Kidney glomerular epithelial cell (primary cell): ENCODE data around the gene ATP9A.
"Not testable (repeated sequence)": the region's sequence is repeated elsewhere in the genome, so short reads cannot be mapped to it uniquely, and the experiment has no call there.

Source experiments
- DNase-seq: peaks from one replicate; lab custom pipeline; 2025; lab: John Stamatoyannopoulos, UW

ATP9A gene

DNA sequence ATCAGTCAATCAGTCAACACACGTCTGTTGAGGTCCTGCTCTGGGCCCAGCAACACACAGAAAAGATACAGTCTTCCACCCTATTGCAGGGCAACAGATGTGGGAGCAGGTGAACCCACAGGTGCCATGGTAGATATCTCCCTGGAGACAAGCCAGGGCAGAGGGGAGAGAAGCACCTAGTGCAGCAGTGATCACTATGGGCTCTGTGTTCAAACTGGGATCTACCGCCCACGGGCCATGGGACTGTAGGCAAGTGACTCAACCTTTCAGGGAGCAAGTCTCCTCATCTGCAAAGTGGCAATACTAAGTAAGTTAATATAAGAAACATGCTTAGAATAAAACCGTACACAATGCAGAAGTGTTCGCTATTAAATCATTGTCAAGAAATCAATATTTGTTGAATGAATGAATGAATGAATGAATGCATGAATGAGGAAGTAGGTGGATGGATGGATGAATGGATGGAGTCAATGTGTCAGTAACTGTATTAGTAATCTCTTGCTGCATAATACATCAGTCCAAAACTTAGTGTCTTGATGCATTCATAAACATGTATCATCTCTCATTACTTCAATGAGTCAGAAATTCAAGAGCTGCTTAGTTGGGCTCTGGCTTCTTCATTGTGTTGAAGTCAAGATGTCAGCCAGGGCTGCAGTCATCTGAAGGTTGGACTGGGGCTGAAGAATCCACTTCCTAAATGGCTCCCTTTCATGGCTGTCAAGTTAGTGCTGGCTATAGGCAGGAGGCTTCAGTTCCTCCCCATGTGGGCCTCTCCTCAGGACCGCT is 193.7 kb downstream of the ATP9A start:
- no peak for DNase-seq

DNA sequence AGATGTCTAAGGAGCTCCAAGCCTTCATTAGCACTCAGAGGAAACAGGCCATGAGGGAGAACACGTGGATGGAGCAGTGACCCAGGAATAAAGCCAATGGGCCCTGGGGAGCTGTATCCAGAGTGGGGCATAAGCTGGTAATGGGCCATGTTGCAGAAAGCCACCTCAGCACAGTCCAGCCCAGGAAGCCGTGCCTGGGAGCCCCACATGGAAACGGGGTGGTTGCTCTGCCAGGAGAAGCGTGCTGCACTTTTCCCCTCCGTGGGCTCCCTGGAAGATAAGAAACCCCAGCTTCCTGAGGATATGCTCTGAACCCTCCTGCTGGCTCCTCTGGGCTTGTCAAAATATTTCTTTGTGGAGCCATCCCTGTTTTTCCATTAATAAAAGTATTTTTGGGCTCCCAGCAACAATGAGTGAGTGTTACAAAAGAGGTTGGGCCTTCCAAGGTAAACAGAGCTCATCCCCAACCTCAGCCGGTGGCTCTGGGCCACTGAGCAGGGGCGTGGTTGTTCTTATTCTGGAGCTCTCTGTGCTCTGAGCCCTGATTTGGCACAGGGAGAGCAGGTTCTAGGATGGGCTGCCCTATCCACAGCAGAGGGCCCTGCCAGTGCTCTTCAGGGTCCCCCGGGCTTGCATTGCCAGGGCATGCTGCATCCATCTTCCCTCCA is 194.5 kb downstream of the ATP9A start:
- no peak for DNase-seq

DNA sequence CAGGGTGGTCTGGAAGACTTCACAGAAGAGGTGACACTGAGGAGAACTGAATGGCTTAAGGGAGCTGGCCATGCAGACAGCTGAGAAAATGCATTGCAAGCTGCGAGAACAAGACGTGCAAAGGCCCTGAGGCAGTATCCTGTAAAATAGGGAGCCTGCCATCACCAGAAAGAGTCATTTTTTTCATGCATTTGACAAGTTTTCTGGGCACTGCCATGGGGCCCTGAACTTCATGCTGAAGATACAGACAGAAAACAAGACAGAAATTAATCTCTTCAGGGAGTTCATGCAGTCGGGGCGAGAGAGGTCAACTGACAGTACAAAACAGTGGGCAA is 196.8 kb downstream of the ATP9A start:
- no peak for DNase-seq

GRCh38 chr20:51570739-51571459 is 197.3 kb downstream of the ATP9A start:
- DNase-seq = no peak

DNA sequence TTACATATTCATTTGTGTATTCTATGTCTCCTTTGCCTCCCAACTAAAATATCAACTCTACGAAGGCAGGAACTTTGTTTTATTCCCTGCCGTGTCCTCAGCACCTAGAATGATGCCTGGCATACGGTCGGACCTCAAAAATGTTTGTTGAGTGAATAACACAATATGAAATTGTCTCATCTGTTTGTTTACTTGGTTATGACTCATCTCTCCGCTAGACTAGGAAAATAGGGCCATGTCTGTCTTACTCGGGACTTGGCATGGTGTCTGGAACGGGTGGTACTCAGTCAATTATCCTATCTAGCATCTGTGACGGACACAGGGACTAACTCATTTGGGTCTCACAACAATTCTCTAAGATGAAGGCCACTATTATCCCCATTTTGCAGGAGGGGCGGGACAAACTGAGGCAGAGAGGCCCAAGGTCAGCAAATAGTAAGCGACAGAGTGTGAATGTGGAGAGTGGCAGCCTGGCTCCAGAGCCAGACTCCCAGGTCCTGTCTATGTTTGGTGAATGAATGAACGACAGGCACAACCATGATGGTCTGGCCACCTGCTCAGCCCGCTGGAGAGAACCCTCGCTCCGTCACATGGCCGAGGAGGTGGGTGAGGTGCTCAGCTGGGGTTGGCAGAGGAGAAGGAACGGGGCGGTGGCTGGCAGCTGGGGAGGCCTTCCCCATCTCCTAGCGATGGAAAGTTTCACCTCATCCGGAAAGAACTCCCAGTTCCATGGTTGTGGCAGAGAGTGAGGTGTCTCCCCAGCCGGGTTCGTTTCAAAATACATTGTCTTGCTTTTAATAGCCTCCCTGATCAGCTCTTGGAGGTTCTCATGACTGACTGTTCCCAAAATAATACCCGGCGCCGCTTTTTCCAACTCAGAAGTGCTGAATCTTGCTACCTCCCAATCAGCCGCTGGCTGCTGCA is 198.1 kb downstream of the ATP9A start:
- DNase-seq = no peak

DNA sequence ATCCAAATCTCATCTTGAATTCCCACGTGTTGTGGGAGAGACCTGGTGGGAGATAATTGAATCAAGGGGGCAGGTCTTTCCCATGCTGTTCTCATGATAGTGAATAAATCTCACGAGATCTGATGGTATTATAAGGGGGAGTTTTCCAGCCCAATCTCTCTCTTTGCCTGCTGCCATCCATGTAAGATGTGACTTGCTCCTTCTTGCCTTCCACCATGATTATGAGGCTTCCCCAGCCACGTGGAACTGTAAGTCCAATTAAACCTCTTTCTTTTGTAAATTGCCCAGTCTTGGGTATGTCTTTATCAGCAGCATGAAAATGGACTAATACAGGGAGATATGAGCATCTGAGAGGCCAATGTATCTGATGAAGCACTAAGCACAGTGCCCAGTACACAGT is 199.7 kb downstream of the ATP9A start:
- not testable (repeated sequence) for DNase-seq

GRCh38 chr20:51567622-51568021 is 200.6 kb downstream of the ATP9A start:
- DNase-seq = no peak

- no peak for DNase-seq
Measured at GRCh38 chr20:51566594-51566993, 201.6 kb downstream of the ATP9A start.

- DNase-seq = no peak
Measured at GRCh38 chr20:51565298-51566144, 202.7 kb downstream of the ATP9A start.

DNA sequence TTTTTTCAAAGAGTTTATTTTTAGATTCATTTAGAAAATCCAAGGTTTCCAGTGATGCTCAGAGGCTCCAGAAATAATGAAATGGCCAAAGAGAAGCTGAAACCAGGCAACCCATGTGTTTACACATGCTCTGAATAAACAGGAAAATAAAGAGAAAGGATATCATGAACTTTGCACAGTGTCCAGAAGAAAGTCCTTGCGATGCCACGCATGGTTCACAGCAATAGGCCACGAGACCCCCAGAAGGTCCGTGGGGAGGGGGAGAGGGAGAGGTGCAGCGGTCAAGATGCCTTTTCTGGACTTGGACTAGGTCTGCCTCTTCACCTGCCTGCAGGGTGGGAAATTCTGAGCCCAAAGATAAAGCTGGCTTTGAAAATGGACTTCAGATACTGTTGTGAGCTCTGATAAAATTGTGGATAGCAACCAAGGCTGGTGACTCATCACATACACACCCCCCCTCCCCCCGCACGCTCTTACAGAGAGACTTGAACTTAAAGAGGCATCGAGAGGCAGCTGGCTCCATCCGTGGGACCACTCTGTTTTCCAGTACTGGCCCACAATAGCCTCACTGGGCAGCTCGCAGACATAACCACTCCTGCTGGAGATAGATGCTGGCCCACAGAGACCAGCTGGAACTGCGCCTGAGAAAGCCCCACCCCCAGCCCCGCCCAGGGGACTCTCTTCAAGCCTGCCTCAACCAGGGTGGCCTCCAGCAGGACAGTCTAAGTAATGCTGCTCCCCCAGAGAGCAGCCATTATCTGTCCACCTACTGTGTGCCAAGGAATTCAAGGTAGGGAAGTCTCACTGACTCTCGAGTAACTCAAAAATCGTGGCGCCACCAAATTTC is 204.5 kb downstream of the ATP9A start:
- peak; percentile 45 for DNase-seq

DNA sequence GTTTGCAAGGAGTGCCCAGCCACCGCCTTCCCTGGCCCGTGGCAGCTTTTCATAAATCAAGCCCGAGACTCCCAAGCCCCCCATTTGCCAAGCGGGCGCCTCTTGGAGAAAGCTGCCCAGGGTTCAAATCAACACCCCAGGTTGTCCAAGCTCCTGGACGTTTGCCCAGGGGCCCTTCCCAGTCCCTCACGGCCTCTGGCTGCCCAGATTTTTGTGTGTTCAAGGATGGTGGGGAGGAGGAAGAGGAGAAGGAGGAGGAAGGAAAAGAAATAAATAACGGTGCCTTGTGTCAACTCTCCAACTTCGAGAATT is 205.1 kb downstream of the ATP9A start:
- DNase-seq = no peak

DNA sequence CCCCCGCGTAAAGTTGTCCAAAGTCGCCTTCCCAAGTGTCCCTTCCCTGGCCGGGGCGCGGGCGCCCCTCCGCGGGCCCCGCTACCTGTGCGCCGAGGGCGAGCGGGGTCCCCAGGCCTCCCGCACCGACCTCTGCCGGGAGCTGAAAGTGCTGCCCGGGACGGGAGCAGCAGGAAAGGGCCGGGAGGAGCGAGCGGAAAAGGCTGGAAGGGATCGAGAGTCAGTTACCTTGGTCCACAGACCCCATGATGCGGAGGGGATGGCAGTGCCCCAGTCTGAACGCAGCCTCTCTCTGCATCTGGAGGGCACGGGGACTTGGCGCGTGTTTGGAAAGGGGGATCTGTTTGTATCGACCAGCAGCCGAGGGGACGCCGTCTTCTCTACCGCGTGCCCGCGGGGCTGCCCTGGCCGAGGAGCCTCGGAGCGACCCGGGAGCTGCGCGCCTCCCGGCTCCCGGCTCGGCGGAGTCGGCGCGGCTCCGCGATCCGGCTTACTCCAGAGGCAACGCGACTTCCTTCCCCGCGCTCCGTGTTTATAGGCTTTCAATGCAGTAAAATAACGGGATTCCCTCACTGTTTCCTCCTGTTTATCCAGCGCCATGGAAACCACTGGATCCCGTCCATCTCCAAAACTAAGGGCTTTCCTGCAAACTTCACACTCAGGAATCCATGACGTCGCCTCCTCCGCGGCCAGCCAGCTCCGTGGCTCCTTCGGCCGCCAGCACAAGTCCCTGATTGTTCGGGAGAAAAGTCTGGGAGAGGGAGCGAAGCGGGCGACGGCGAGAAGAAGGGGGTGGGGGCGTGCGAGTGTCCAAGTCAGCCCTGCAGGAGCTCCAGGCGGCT is 205.6 kb downstream of the ATP9A start:
- DNase-seq = peak; percentile 67

- no peak for DNase-seq
Measured at GRCh38 chr20:51562027-51562331, 206.2 kb downstream of the ATP9A start.

DNA sequence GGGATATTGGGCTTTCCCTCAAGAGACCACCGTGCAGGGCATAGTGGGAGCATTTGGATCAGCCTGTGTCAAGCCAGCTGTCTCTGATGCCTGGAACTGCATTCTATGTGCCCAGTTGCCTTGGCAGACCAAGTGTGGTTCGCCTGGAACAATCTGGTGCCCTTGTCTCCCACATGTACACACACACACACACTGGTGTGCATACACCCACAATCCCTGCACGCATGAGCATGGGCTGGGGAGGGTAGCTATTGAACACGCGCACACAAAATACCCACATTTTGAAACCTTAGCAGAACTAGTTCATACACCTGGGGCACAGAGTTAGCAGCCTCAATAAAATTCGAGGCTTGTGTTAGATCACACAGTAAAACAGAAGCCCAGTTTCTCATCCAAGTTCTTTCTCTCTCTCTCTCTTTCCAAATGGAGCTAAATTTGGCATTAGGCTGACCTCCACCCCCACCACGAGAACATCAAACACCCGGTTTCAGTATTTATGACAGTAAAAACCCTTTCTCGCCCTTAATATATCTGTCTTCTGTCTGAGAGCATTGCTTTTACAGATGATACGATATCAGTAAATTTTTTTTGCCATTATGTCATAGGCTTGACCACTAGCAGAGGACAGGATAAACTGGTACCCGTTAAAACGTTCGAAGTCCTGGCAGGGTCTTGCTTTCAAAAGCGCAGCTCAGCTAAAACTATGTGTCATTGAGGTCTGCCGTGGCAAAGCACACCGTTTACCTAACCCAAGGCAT is 207.5 kb downstream of the ATP9A start:
- no peak for DNase-seq

DNA sequence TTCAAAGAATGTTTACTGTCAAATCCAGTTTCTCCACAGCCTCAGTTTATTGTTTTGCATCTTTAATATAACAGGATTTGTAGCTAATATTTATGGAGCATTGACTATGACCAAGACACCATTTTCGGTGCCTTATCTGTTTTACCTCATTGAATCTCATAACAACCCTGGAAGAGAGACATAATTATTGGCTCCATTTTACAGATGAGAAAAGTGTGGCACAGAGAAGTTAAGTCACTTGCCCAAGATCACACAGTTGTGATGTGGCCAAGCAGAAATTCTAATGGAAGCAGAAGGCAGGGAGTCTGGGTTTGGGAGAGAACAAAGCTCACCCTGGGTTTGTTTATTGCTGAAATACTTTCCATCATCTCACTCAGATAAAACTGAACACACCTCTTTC is 208.1 kb downstream of the ATP9A start:
- no peak for DNase-seq

- DNase-seq = no peak
Measured at GRCh38 chr20:51554538-51555165, 213.5 kb downstream of the ATP9A start.

DNA sequence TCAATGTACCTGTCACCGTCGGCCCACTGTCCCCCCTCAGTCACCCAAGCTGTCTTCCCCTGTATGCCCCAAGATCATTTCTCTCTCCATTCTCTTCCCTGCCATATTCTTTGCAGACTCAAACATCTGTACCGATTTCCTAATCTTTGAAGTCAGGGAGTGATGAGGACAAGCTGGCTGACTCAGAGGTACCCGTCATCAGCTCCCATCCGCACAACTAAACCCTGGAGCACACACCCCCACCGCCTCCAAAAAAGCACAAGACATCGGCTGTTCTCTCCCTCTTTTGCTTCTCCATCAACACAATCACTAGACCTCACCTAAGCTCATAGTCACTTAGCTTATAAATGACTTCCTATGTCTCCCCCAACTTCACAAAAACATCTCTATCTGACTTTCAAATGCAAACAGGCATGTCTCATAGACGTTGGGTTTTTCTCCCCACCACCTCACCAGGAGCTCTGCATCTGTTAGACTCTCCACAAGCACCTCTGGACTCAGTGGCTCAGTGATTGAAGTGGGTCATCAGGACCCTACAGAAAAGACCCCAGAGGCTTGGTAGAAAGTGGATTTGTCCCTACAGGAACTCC is 214.2 kb downstream of the ATP9A start:
- no peak for DNase-seq

DNA sequence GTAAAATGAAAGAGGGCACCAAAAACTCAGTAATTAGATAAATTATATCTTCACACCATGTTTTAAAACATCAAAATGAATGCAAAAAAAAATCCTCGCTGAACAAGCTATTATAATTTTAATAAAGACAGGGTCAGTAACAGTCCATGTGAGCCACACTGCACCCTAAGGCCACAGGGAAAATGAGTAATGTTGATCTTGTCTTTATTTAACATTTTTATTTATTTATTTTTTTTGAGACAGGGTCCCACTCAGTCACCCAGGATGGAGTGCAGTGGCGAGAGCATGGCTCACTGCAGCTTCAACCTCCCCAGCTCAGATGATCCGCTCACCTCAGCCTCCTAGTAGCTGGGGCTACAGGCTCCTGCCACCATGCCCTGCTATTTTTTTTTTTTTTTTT is 217.0 kb downstream of the ATP9A start:
- no peak for DNase-seq
